A375 (cell line): Measurements from ENCODE around the gene BRPF3. TPM values are rescaled to one million over a fixed set of nuclear protein-coding genes. Genes with fewer than 3 reads are reported as not detected.

Source experiments
- total RNA-seq: library from RNA; depleted of rRNA; stranded (reverse); fragments of >200 nt; shearing (Covaris generic); gene quantifications from 2 replicates; pipeline ENCODE4 v1.2.3, GENCODE V29; 2014; rRNA removed

BRPF3 gene
- total RNA-seq: 11.3 and 13.0 TPM in 2 replicates

DNA sequence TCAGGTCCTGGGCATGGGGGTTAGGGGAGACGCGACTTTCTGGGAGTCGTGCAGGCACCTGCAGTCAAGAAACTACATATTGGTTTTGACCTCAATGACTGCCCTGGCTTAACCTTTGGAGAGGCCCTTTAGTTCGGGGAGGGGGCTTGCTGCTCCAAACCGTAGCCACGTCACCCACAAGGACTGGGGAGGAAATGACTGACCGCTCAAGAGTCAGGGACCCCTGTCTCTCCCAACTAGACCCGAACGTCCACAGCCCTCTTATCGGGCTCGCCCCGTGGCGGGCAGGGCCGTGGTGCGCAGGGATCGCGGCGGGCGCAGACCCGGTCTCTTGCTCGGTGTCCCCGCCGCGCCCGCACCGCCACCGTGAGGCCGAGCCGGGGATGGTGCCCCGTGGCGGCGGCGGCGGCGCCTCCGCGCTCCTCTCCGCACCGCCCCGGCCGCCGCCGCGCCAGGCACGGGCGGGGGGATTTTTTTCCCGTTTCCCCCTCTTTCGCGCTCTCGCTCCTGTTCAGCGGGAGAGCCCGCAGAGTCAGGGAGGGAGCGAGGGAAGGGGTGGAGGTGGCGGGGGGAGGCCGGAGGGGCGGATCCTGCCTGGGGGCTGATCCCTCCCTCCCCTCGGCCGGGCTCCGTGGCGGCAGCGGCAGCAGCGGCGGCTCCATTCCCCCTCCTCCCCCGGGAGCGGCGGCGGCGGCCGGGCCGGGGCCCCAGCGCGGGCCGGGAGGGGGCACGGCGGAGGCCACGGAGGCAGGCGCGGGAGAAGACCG is at the start of gene BRPF3:
TSS of gene BRPF3 (plus strand) at position 632 of the 767 bp plus-strand sequence. CDS start 3,579 bp downstream, outside the sequence.

DNA sequence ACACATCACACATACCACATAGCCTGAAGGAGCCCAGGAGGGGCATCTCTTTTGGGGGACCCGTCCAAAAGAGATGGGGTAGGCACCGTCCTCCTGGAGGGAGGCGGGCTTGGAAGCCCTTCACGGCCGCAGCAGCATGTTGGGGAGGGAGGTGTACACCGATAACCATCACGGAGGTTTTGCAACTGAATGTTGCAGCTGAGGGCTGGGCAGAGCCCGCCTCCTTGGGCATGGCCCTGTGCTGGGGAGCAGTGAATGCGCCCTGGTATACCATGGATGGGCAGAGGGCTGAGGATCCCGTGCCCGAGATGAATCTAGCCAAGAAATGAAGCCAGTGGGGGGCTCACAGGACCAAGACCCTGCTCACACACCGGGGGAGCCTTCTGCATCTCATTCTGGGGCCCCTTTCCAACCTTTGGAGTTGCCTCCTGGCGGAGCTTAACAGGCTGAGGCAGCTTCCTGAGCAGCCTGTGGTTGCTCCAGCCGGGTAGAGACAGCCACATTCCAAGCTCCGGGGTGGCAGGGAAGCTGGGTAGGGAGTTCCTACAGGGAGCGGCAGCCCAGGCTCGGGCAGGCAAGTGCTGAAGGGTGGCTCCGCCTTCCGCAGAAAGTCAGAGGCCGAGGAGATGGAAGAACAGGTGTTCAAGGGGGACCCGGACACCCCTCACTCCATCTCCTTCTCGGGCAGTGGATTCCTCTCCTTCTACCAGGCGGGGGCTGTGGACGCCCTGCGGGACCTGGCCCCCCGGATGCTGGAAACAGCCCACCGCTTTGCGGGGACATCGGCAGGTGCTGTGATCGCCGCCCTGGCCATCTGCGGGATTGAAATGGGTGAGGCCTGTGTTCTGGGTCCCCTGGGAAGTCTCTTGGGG is 73.5 kb downstream of the BRPF3 start, which contains the start of gene PNPLA1:
TSS of gene PNPLA1 (plus strand) at position 227 of the 872 bp plus-strand sequence. CDS start at position 627, 400 bp downstream.

Other genes with a start within 250 kb of the BRPF3 start
- not detected in 2 replicates for gene SLC26A8, start 172.1 kb upstream of the BRPF3 start, total RNA-seq
- 22.2 and 22.6 TPM in 2 replicates for gene MAPK14, start 168.9 kb upstream of the BRPF3 start, total RNA-seq
- 0.60 and 1.2 TPM in 2 replicates for gene MAPK13, start 66.2 kb upstream of the BRPF3 start, total RNA-seq
- not detected in 2 replicates for gene PNPLA1, start 73.3 kb downstream of the BRPF3 start, total RNA-seq
- not detected in 2 replicates for gene BNIP5, start 140.1 kb downstream of the BRPF3 start, total RNA-seq
- gene ETV7, start 190.9 kb downstream of the BRPF3 start, total RNA-seq: 0.05 and 0.23 TPM in 2 replicates
- not detected in 2 replicates for gene PXT1, start 246.1 kb downstream of the BRPF3 start, total RNA-seq
- gene KCTD20, start 246.3 kb downstream of the BRPF3 start, total RNA-seq: 23.5 and 24.3 TPM in 2 replicates